MCF 10A (cell line): ENCODE data around the gene ACTN1. TPM values are rescaled to one million over a fixed set of nuclear protein-coding genes. Genes with fewer than 3 reads are reported as not detected.

Experiments
- BruUV-seq: library from RNA; stranded (reverse); fragments of 400-500 nt; replicated peaks from 2 replicates; lab custom pipeline; 2021; lab: Mats Ljungman, UMichigan
- CTCF ChIA-PET: fragments of 300-600 bp; sonication (Branson Sonifier 250); formaldehyde crosslinking; extraction: SDS; loops from one replicate; lab custom pipeline; 2021; ENCODE audit warnings: antibody characterized with exemption, inconsistent platforms; lab: Yijun Ruan, JAX
- POLR2A ChIA-PET: fragments of 300-600, 350-650 bp; sonication (Branson Sonifier 250); formaldehyde crosslinking; extraction: SDS; loops from one replicate; lab custom pipeline; 2020; ENCODE audit warnings: antibody characterized with exemption, inconsistent platforms; lab: Yijun Ruan, JAX
- DNase-seq: peaks from one replicate; pipeline ENCODE4 v3.0.0-alpha.2; 2018; ENCODE audit not compliant: unreplicated experiment
- H3K27ac Mint-ChIP-seq: one replicate; pipeline ENCODE4 v1.8.0; 2022; ENCODE audit warnings: mild to moderate bottlenecking, low read depth, mixed read lengths; ENCODE audit not compliant: unreplicated experiment
- H3K27me3 Mint-ChIP-seq: one replicate; pipeline ENCODE4 v1.8.0; 2022; ENCODE audit warnings: mixed read lengths; ENCODE audit not compliant: insufficient read depth, unreplicated experiment
- H3K36me3 Mint-ChIP-seq: one replicate; pipeline ENCODE4 v1.8.0; 2022; ENCODE audit warnings: mild to moderate bottlenecking, moderate library complexity, mixed read lengths; ENCODE audit not compliant: insufficient read depth, unreplicated experiment
- H3K4me1 Mint-ChIP-seq: one replicate; pipeline ENCODE4 v1.8.0; 2022; ENCODE audit warnings: mixed read lengths; ENCODE audit not compliant: insufficient read depth, unreplicated experiment
- H3K4me3 Mint-ChIP-seq: one replicate; pipeline ENCODE4 v1.8.0; 2022; ENCODE audit warnings: mild to moderate bottlenecking, moderate library complexity, mixed read lengths; ENCODE audit not compliant: unreplicated experiment
- H3K9me3 Mint-ChIP-seq: one replicate; pipeline ENCODE4 v1.8.0; 2022; ENCODE audit warnings: mixed read lengths; ENCODE audit not compliant: unreplicated experiment
- CTCF ChIP-seq: fragments of 200-600 bp; IDR thresholded peaks from one replicate; pipeline ENCODE4 v1.8.0; 2022; ENCODE audit warnings: antibody characterized with exemption, mild to moderate bottlenecking; ENCODE audit not compliant: unreplicated experiment
- intact Hi-C: fragments of 100-400 bp; cut with micrococcal nuclease; formaldehyde crosslinking; loops from 2 replicates; pipeline ENCODE4 v1.14.1; 2022
- total RNA-seq: library from RNA; stranded (reverse); gene quantifications from 2 replicates; pipeline ENCODE4 v1.2.3, GENCODE V29; 2022

Gene ACTN1
- total RNA-seq, 1 experiment from 2014 or later, result 312 TPM

GRCh38 chr14:68955164-68955850 lies 23.8 kb downstream of the ACTN1 start:
- TF ChIP-seq CTCF, result no peak
- BruUV-seq, result no TSS peak
- Mint-ChIP-seq H3K27me3 (no peaks in the 10 kb centered on the region), H3K4me3 (no peak overlapping the region), H3K9me3 (no peaks in the 10 kb centered on the region), H3K27ac (peak overlapping the region; percentile 90), H3K36me3 (peaks cover 32% of the 10 kb centered on the region), H3K4me1 (peaks cover 70% of the 10 kb centered on the region)
- intact Hi-C loops, result no loop called here
- CTCF ChIA-PET, result interaction anchor here (0.6 to 1.4 kb wide), 5 partner anchors 20 to 1060 kb away, joined by 3 to 5 read pairs (median 4); no protein-coding TSS in a partner anchor
- DNase-seq, result no peak
- POLR2A ChIA-PET, result interaction anchor here (0.6 to 6.2 kb wide), 2 partner anchors 21 to 529 kb away, joined by 3 to 60 read pairs; no protein-coding TSS in a partner anchor

GRCh38 chr14:68953196-68953555 lies 25.9 kb downstream of the ACTN1 start:
- H3K27me3 Mint-ChIP-seq, result no peaks in the 10 kb centered on the region
- peak overlapping the region; percentile 48 for H3K4me3 Mint-ChIP-seq
- no peak for TF ChIP-seq CTCF
- no TSS peak for BruUV-seq
- H3K9me3 Mint-ChIP-seq, result no peaks in the 10 kb centered on the region
- H3K36me3 Mint-ChIP-seq, result peaks cover 34% of the 10 kb centered on the region
- ChIA-PET POLR2A (interaction anchor here (0.7 to 8.4 kb wide), 3 partner anchors 16 to 33 kb away, joined by 3 to 108 read pairs (median 6); no protein-coding TSS in a partner anchor), CTCF (interaction anchor here (0.6 to 1.3 kb wide), 5 partner anchors 11 to 828 kb away, joined by 3 to 5 read pairs (median 3); no protein-coding TSS in a partner anchor)
- no peak for DNase-seq
- H3K27ac Mint-ChIP-seq, result peak overlapping the region; percentile 95
- H3K4me1 Mint-ChIP-seq, result peaks cover 66% of the 10 kb centered on the region
- intact Hi-C loops, result no loop called here

- Mint-ChIP-seq H3K9me3 (no peaks in the 10 kb centered on the region), H3K4me1 (peaks cover 71% of the 10 kb centered on the region)
- no TSS peak for BruUV-seq
Measured at GRCh38 chr14:68952531-68953195, 26.4 kb downstream of the ACTN1 start.

More at GRCh38 chr14:68952531-68953195, 26.4 kb downstream of the ACTN1 start:
- H3K4me3 Mint-ChIP-seq, result peak overlapping the region; percentile 48
- no peaks in the 10 kb centered on the region for H3K27me3 Mint-ChIP-seq
- peaks cover 34% of the 10 kb centered on the region for H3K36me3 Mint-ChIP-seq
- no peak for TF ChIP-seq CTCF
- peak overlapping the region; percentile 95 for H3K27ac Mint-ChIP-seq
- DNase-seq, result peak; percentile 57
- intact Hi-C loops, result no loop called here
- ChIA-PET CTCF (interaction anchor here (0.5 to 1.3 kb wide), 6 partner anchors 10 to 828 kb away, joined by 3 to 5 read pairs (median 3); no protein-coding TSS in a partner anchor), POLR2A (interaction anchor here (0.6 to 8.4 kb wide), 5 partner anchors 11 to 164 kb away, joined by 3 to 108 read pairs (median 6); no protein-coding TSS in a partner anchor)
